HTR-8/SVneo (cell line): Measurements from ENCODE around the gene MED31.
"Not testable (repeated sequence)": the region's sequence is repeated elsewhere in the genome, so short reads cannot be mapped to it uniquely, and the experiment has no call there.

Source experiments
- DNase-seq: peaks from one replicate; pipeline ENCODE4 v3.0.0; 2011; ENCODE audit warnings: low spot score, mixed read lengths; ENCODE audit not compliant: insufficient read length
- FAIRE-seq: peaks from 2 replicates; lab custom pipeline; 2011; peaks lifted over from hg19 to GRCh38; lab: Jason Lieb, UNC

Gene MED31

GRCh38 chr17:6633263-6633662, 18.1 kb downstream of the MED31 start:
- DNase-seq (no peak), FAIRE-seq (no peak)

- FAIRE-seq (no peak), DNase-seq (no peak)
Observed at GRCh38 chr17:6632530-6632929, 18.9 kb downstream of the MED31 start.

- no peak for DNase-seq
- no peak for FAIRE-seq
Observed at GRCh38 chr17:6630390-6630789, 21.0 kb downstream of the MED31 start.

GRCh38 chr17:6627019-6627418, 24.4 kb downstream of the MED31 start:
- DNase-seq (no peak), FAIRE-seq (no peak)

GRCh38 chr17:6626616-6627015, 24.8 kb downstream of the MED31 start:
- no peak for FAIRE-seq
- no peak for DNase-seq

GRCh38 chr17:6623941-6624340, 27.5 kb downstream of the MED31 start:
- DNase-seq (no peak), FAIRE-seq (no peak)

- FAIRE-seq (no peak), DNase-seq (no peak)
Observed at GRCh38 chr17:6611231-6611630, 40.2 kb downstream of the MED31 start.

GRCh38 chr17:6610011-6610410, 41.4 kb downstream of the MED31 start:
- no peak for DNase-seq
- FAIRE-seq, result no peak

- DNase-seq, result no peak
- FAIRE-seq, result no peak
Observed at GRCh38 chr17:6608321-6608720, 43.1 kb downstream of the MED31 start.

- DNase-seq, result no peak
- no peak for FAIRE-seq
Observed at GRCh38 chr17:6605142-6605541, 46.3 kb downstream of the MED31 start.

GRCh38 chr17:6603744-6604325, 47.6 kb downstream of the MED31 start:
- DNase-seq (no peak), FAIRE-seq (no peak)

GRCh38 chr17:6602141-6602540, 49.3 kb downstream of the MED31 start:
- FAIRE-seq (no peak), DNase-seq (no peak)

GRCh38 chr17:6599364-6599763, 52.0 kb downstream of the MED31 start:
- FAIRE-seq (no peak), DNase-seq (no peak)

- no peak for FAIRE-seq
- no peak for DNase-seq
Observed at GRCh38 chr17:6597727-6598126, 53.7 kb downstream of the MED31 start.

GRCh38 chr17:6596941-6597340, 54.5 kb downstream of the MED31 start:
- DNase-seq (no peak), FAIRE-seq (no peak)

GRCh38 chr17:6596511-6596910, 54.9 kb downstream of the MED31 start:
- DNase-seq, result no peak
- FAIRE-seq, result no peak

GRCh38 chr17:6596081-6596480, 55.3 kb downstream of the MED31 start:
- FAIRE-seq (no peak), DNase-seq (no peak)

- DNase-seq, FAIRE-seq: not testable (repeated sequence)
Observed at GRCh38 chr17:6593371-6593770, 58.0 kb downstream of the MED31 start.
